H1 (cell line): ENCODE measurements around the gene AARSD1. TPM values are rescaled to one million over a fixed set of nuclear protein-coding genes. Genes with fewer than 3 reads are reported as not detected.

Experiments
- CTCF ChIA-PET: fragments of 300-600 bp; sonication (Branson Sonifier 250); formaldehyde crosslinking; loops from one replicate; lab custom pipeline; 2021; ENCODE audit not compliant: partially characterized antibody; lab: Charles Lee
- POLR2A ChIA-PET: fragments of 300-600 bp; sonication (Branson Sonifier 250); formaldehyde crosslinking; loops from one replicate; lab custom pipeline; 2021; ENCODE audit warnings: inconsistent platforms; ENCODE audit not compliant: partially characterized antibody; lab: Charles Lee
- DNase-seq, 2 experiments: peaks; one replicate each; pipeline versions ENCODE4 v3.0.0 to v3.0.0-alpha.2; 2010 to 2022; ENCODE audit warnings: low spot score in 2 of 2, low read depth in 1 of 2, mixed read lengths in 1 of 2
- FAIRE-seq: peaks from 2 replicates; lab custom pipeline; 2011; peaks lifted over from hg19 to GRCh38; lab: Jason Lieb, UNC
- H2AFZ ChIP-seq: 2 replicates; pipeline ENCODE4 v1.8.1; 2012; ENCODE audit warnings: low read length, inconsistent platforms
- H2AK5ac ChIP-seq: 2 replicates; pipeline ENCODE4 v1.6.1; 2013; ENCODE audit warnings: low read depth, low read length
- H2BK120ac ChIP-seq: replicated peaks from 2 replicates; pipeline ENCODE3; 2013; ENCODE audit warnings: low read depth, low read length, inconsistent platforms
- H2BK12ac ChIP-seq: 2 replicates; pipeline ENCODE4 v1.6.1; 2013; ENCODE audit warnings: low read depth, low read length
- H2BK15ac ChIP-seq: 2 replicates; pipeline ENCODE4 v1.6.1; 2013; ENCODE audit warnings: low read length
- H2BK20ac ChIP-seq: 2 replicates; pipeline ENCODE4 v1.6.1; 2013; ENCODE audit warnings: low read length
- H2BK5ac ChIP-seq: 2 replicates; pipeline ENCODE4 v1.6.1; 2013; ENCODE audit warnings: low read depth, low read length
- H3K14ac ChIP-seq: 2 replicates; pipeline ENCODE4 v1.6.1; 2013; ENCODE audit warnings: inconsistent platforms; ENCODE audit not compliant: insufficient read length
- H3K18ac ChIP-seq: 2 replicates; pipeline ENCODE4 v1.6.1; 2013; ENCODE audit warnings: low read length; ENCODE audit errors: extremely low read depth
- H3K23ac ChIP-seq: 2 replicates; pipeline ENCODE4 v1.6.1; 2013; ENCODE audit warnings: inconsistent platforms; ENCODE audit not compliant: insufficient read length
- H3K23me2 ChIP-seq: 2 replicates; pipeline ENCODE4 v1.6.1; 2013; ENCODE audit warnings: low read depth, low read length
- H3K27ac ChIP-seq: 2 replicates; pipeline ENCODE4 v1.6.1; 2011; ENCODE audit warnings: low read depth, low read length, inconsistent platforms
- H3K27me3 ChIP-seq, 4 experiments: replicated peaks in 1 of 4; 1 replicate in 1 of 4; 2 replicates in 3 of 4; pipeline versions ENCODE4 v1.6.1 to v1.8.1; 2011 to 2013; ENCODE audit warnings: low read length in 3 of 4, mild to moderate bottlenecking in 3 of 4, inconsistent platforms in 2 of 4, mixed read lengths in 2 of 4, moderate library complexity in 1 of 4; ENCODE audit not compliant: control insufficient read depth in 3 of 4, insufficient read depth in 3 of 4; ENCODE audit errors: extremely low read depth in 1 of 4
- H3K36me3 ChIP-seq, 4 experiments: 2 replicates each; pipeline versions ENCODE4 v1.6.1 to v1.8.1; 2011 to 2013; ENCODE audit warnings: mild to moderate bottlenecking in 4 of 4, low read length in 3 of 4, moderate library complexity in 2 of 4, control low read depth in 1 of 4, inconsistent platforms in 1 of 4; ENCODE audit not compliant: insufficient read depth in 4 of 4, control insufficient read depth in 2 of 4
- H3K4ac ChIP-seq: replicated peaks from 2 replicates; pipeline ENCODE3; 2013; ENCODE audit warnings: low read length, low read depth, mixed read lengths, inconsistent platforms; ENCODE audit not compliant: insufficient read length
- H3K4me1 ChIP-seq, 4 experiments: replicated peaks in 1 of 4; 1 replicate in 1 of 4; 2 replicates in 3 of 4; pipeline versions ENCODE4 v1.6.1 to v1.8.1; 2011 to 2013; ENCODE audit warnings: low read length in 3 of 4, inconsistent platforms in 2 of 4, mixed read lengths in 1 of 4; ENCODE audit not compliant: insufficient read depth in 4 of 4, control insufficient read depth in 3 of 4
- H3K4me2 ChIP-seq, 2 experiments: 2 replicates each; pipeline versions ENCODE4 v1.6.1 to v1.8.1; 2011 to 2013; ENCODE audit warnings: low read depth in 2 of 2, low read length in 2 of 2, control low read depth in 1 of 2, inconsistent platforms in 1 of 2, mild to moderate bottlenecking in 1 of 2; ENCODE audit not compliant: insufficient read depth in 1 of 2
- H3K4me3 ChIP-seq, 4 experiments: fragments of 200-600, 300-600 bp in 1 of 4; sonication (generic), shearing (Covaris generic), sonication (Bioruptor Twin) in 1 of 4; 2 replicates each; pipeline versions ENCODE4 v1.5.1 to v1.8.1; 2011 to 2016; ENCODE audit warnings: low read length in 4 of 4, low read depth in 3 of 4, control low read depth in 2 of 4, inconsistent platforms in 2 of 4, mild to moderate bottlenecking in 2 of 4, mixed read lengths in 1 of 4, moderate library complexity in 1 of 4; ENCODE audit not compliant: insufficient read depth in 2 of 4; ENCODE audit errors: extremely low read depth in 1 of 4
- H3K56ac ChIP-seq: replicated peaks from 2 replicates; pipeline ENCODE3; 2013; ENCODE audit warnings: low read depth, mild to moderate bottlenecking, mixed read lengths, low read length, inconsistent platforms; ENCODE audit not compliant: insufficient read length
- H3K79me1 ChIP-seq: 2 replicates; pipeline ENCODE4 v1.6.1; 2013; ENCODE audit warnings: low read depth, low read length, control low read depth
- H3K79me2 ChIP-seq, 2 experiments: 2 replicates each; pipeline versions ENCODE4 v1.6.1 to v1.8.1; 2012 to 2013; ENCODE audit warnings: low read length in 2 of 2, mild to moderate bottlenecking in 2 of 2, inconsistent platforms in 1 of 2; ENCODE audit not compliant: insufficient read depth in 2 of 2, control insufficient read depth in 1 of 2
- H3K9ac ChIP-seq, 4 experiments: replicated peaks in 1 of 4; 1 replicate in 1 of 4; 2 replicates in 3 of 4; pipeline versions ENCODE4 v1.6.1 to v1.8.1; 2011 to 2013; ENCODE audit warnings: low read depth in 3 of 4, low read length in 3 of 4, control low read depth in 2 of 4, mild to moderate bottlenecking in 2 of 4, moderate library complexity in 2 of 4, inconsistent platforms in 1 of 4; ENCODE audit errors: extremely low read depth in 1 of 4
- H3K9me3 ChIP-seq, 2 experiments: 2 replicates each; pipeline versions ENCODE4 v1.6.1 to v1.8.1; 2012 to 2013; ENCODE audit warnings: mild to moderate bottlenecking in 2 of 2, moderate library complexity in 2 of 2, control low read depth in 1 of 2, inconsistent platforms in 1 of 2, low read depth in 1 of 2, low read length in 1 of 2, mixed read lengths in 1 of 2; ENCODE audit not compliant: insufficient read depth in 2 of 2
- H4K20me1 ChIP-seq, 2 experiments: replicated peaks in 1 of 2; 2 replicates each; pipeline versions ENCODE3 to v1.8.1; 2011 to 2013; ENCODE audit warnings: inconsistent platforms in 2 of 2, low read length in 2 of 2, mild to moderate bottlenecking in 1 of 2; ENCODE audit not compliant: insufficient read depth in 2 of 2, control insufficient read depth in 1 of 2
- H4K5ac ChIP-seq: 2 replicates; pipeline ENCODE4 v1.6.1; 2013; ENCODE audit warnings: low read length, low read depth, mixed read lengths, inconsistent platforms; ENCODE audit not compliant: insufficient read length
- H4K8ac ChIP-seq: 2 replicates; pipeline ENCODE4 v1.8.0; 2013; ENCODE audit warnings: mild to moderate bottlenecking, moderate library complexity, low read length, inconsistent platforms; ENCODE audit not compliant: insufficient read depth; ENCODE audit errors: extremely low read depth
- H4K91ac ChIP-seq: replicated peaks from 2 replicates; pipeline ENCODE3; 2013; ENCODE audit warnings: low read length, mixed read lengths, inconsistent platforms; ENCODE audit not compliant: insufficient read length
- GABPA ChIP-seq: IDR thresholded peaks from 2 replicates; pipeline ENCODE4 v1.6.1; 2011; ENCODE audit warnings: mild to moderate bottlenecking, low read length, moderate library complexity, borderline replicate concordance; ENCODE audit not compliant: insufficient read depth
- GTF2F1 ChIP-seq: IDR thresholded peaks from 2 replicates; pipeline ENCODE4 v1.6.1; 2012; ENCODE audit warnings: low read depth, low read length, improper control_type of control experiment, borderline replicate concordance
- HDAC6 ChIP-seq: IDR thresholded peaks from one replicate; pipeline ENCODE4 v1.7.1; 2012; ENCODE audit warnings: low read depth, mild to moderate bottlenecking, inconsistent platforms, low read length, moderate library complexity
- JUN ChIP-seq: IDR thresholded peaks from 2 replicates; pipeline ENCODE4 v1.6.1; 2011; ENCODE audit warnings: low read depth, mild to moderate bottlenecking, improper control_type of control experiment, low read length
- JUND ChIP-seq: IDR thresholded peaks from 2 replicates; pipeline ENCODE4 v1.6.1; 2011; ENCODE audit warnings: mild to moderate bottlenecking, improper control_type of control experiment, low read length
- NRF1 ChIP-seq: IDR thresholded peaks from 2 replicates; pipeline ENCODE4 v1.6.1; 2011; ENCODE audit warnings: mild to moderate bottlenecking, low read depth, low read length, improper control_type of control experiment
- RNF2 ChIP-seq: fragments of 200-900, 300-1000 bp; sonication (generic); IDR thresholded peaks from 2 replicates; pipeline ENCODE4 v1.7.1; 2016; ENCODE audit warnings: borderline replicate concordance, low read depth, mild to moderate bottlenecking, antibody characterized with exemption, low read length; ENCODE audit not compliant: poor library complexity, severe bottlenecking; ENCODE audit errors: missing control alignments
- SRF ChIP-seq: IDR thresholded peaks from 2 replicates; pipeline ENCODE4 v1.6.1; 2011; ENCODE audit warnings: mild to moderate bottlenecking, low read depth, low read length, moderate library complexity
- YY1 ChIP-seq: IDR thresholded peaks from 2 replicates; pipeline ENCODE4 v1.6.1; 2011; ENCODE audit warnings: low read depth, mild to moderate bottlenecking, low read length
- WGBS, 2 experiments: shearing (Covaris generic) in 1 of 2; methylation state at CpG; one replicate each; pipeline versions ENCODE4 v1.1.6 to v1.1.7; 2013 to 2015; ENCODE audit warnings: low lambda C conversion rate in 2 of 2, mixed read lengths in 2 of 2, inconsistent platforms in 1 of 2, low coverage in 1 of 2, missing lambda C conversion rate in 1 of 2; ENCODE audit not compliant: insufficient replicate concordance in 2 of 2, insufficient coverage in 1 of 2, insufficient read length in 1 of 2; ENCODE audit errors: extremely low coverage in 1 of 2, missing lambda C conversion rate in 1 of 2; 5-methylcytosine and 5-hydroxymethylcytosine counted together
- polyA plus RNA-seq, 7 experiments: library from polyadenylated mRNA; depleted of rRNA in 3 of 7; stranded (reverse) in 5 of 7; unstranded in 2 of 7; fragments of >200 nt in 5 of 7; fragments of 200-250 nt in 2 of 7; gene quantifications; 1 replicate in 5 of 7; 2 replicates in 1 of 7; 4 replicates in 1 of 7; pipeline versions ENCODE4 v1.2.1 to v1.2.3, GENCODE V29; 2011 to 2013; ENCODE audit warnings: missing spikeins in 2 of 7, mixed read lengths in 2 of 7
- total RNA-seq: library from RNA; stranded (reverse); fragmentation: NEBNext Ultra II Directional; extraction: Animal tissue kit (Norgen Biotek cat#: 25700); gene quantifications from 2 replicates; pipeline ENCODE4 v1.2.1, GENCODE V29; 2021

Gene AARSD1
- total and polyA plus RNA-seq, 2 of the 8 experiments (the other 6 are each of a cell fraction or from before 2014, with no cell fraction given) = 51.5 to 58.8 TPM

- WGBS, 2 experiments = 81% methylated on average over 7 of the region's 7 CpGs; no CpG with 5 or more reads in 1 of the 2 experiments
- Histone ChIP-seq H3K14ac (no peak overlapping the region), H2BK120ac (no peak overlapping the region), H3K79me2 (no peaks in the 10 kb centered on the region), H3K9ac (no peak overlapping the region), H4K8ac (no peak overlapping the region), H3K18ac (no peak overlapping the region), H3K79me1 (no peaks in the 10 kb centered on the region), H3K4ac (no peak overlapping the region), H3K56ac (no peak overlapping the region), H4K91ac (no peak overlapping the region), H3K4me3 (no peak overlapping the region), H3K23ac (no peak overlapping the region), H3K27ac (no peak overlapping the region), H3K23me2 (no peaks in the 10 kb centered on the region), H4K5ac (no peak overlapping the region), H3K9me3 (no peaks in the 10 kb centered on the region), H3K4me2 (no peak overlapping the region), H3K4me1 (peaks cover 0 to 9% (median 0%) of the 10 kb centered on the region in 4 experiments; a peak in 2 of 7 replicates), H3K27me3 (no peaks in the 10 kb centered on the region), H2BK5ac (no peak overlapping the region), H2AK5ac (no peak overlapping the region), H2BK15ac (no peak overlapping the region), H2AFZ (no peak overlapping the region), H4K20me1 (no peaks in the 10 kb centered on the region), H2BK20ac (no peak overlapping the region), H2BK12ac (no peak overlapping the region), H3K36me3 (no peaks in the 10 kb centered on the region)
- no peak for DNase-seq
- ChIA-PET CTCF (interaction anchor here (0.8 kb wide), 1 partner anchor 56 kb away, joined by 4 read pairs; no protein-coding TSS in a partner anchor), POLR2A (no interaction called here)
- FAIRE-seq = no peak
- TF ChIP-seq GABPA (no peak), YY1 (no peak), RNF2 (no peak), GTF2F1 (no peak), NRF1 (no peak), HDAC6 (no peak), SRF (no peak), JUN (no peak), JUND (no peak)
These were observed 42.0 kb downstream of the AARSD1 start for GRCh38 chr17:42922294-42922693.
